GM23248 (cell line): ENCODE results near the gene SIK3. TPM values are rescaled to one million over a fixed set of nuclear protein-coding genes. Genes with fewer than 3 reads are reported as not detected.
A peak's percentile ranks its signal among the peaks of the same experiment; 100 is the strongest.

Experiments
- DNase-seq: peaks from one replicate; pipeline ENCODE4 v3.0.0-alpha.2; 2015
- H2AFZ ChIP-seq: fragments of 200-600 bp; sonication (generic); 2 replicates; pipeline ENCODE4 v1.6.1; 2016; ENCODE audit warnings: antibody characterized with exemption
- H3F3A ChIP-seq: fragments of 200-600 bp; sonication (generic); 2 replicates; pipeline ENCODE4 v1.6.1; 2016; ENCODE audit warnings: mild to moderate bottlenecking, antibody characterized with exemption, mixed run types; ENCODE audit not compliant: insufficient read depth
- H3K27ac ChIP-seq: fragments of 200-600 bp; sonication (generic); 2 replicates; pipeline ENCODE4 v1.5.1; 2016; ENCODE audit warnings: mild to moderate bottlenecking
- H3K27me3 ChIP-seq: fragments of 200-600 bp; sonication (generic); replicated peaks from 2 replicates; pipeline ENCODE4 v1.6.1; 2016; ENCODE audit warnings: mild to moderate bottlenecking; ENCODE audit not compliant: insufficient read depth
- H3K36me3 ChIP-seq: fragments of 200-600 bp; sonication (generic); 2 replicates; pipeline ENCODE4 v1.6.1; 2016; ENCODE audit warnings: low read depth, mild to moderate bottlenecking
- H3K4me1 ChIP-seq: fragments of 200-600 bp; sonication (generic); 2 replicates; pipeline ENCODE4 v1.6.1; 2016; ENCODE audit warnings: mild to moderate bottlenecking; ENCODE audit not compliant: insufficient read depth
- H3K4me2 ChIP-seq: fragments of 200-600 bp; sonication (generic); one replicate; pipeline ENCODE4 v1.6.1; 2016; ENCODE audit warnings: mild to moderate bottlenecking; ENCODE audit not compliant: unreplicated experiment
- H3K4me3 ChIP-seq: fragments of 200-600 bp; sonication (generic); 2 replicates; pipeline ENCODE4 v1.5.1; 2016; ENCODE audit warnings: mild to moderate bottlenecking
- H3K79me2 ChIP-seq: fragments of 200-600 bp; sonication (generic); 2 replicates; pipeline ENCODE4 v1.6.1; 2016; ENCODE audit warnings: mild to moderate bottlenecking; ENCODE audit not compliant: insufficient read depth
- H3K9ac ChIP-seq: fragments of 200-600 bp; sonication (generic); 2 replicates; pipeline ENCODE4 v1.6.1; 2016; ENCODE audit warnings: mild to moderate bottlenecking
- H3K9me2 ChIP-seq: fragments of 200-600 bp; sonication (generic); 2 replicates; pipeline ENCODE4 v1.6.1; 2016; ENCODE audit warnings: mixed run types, mild to moderate bottlenecking, moderate library complexity; ENCODE audit not compliant: insufficient read depth
- H3K9me3 ChIP-seq: fragments of 200-600 bp; sonication (generic); one replicate; pipeline ENCODE4 v1.6.1; 2017; ENCODE audit warnings: low read depth
- H4K20me1 ChIP-seq: fragments of 200-600 bp; sonication (generic); 2 replicates; pipeline ENCODE4 v1.6.0; 2016; ENCODE audit not compliant: insufficient read depth
- EZH2 ChIP-seq: fragments of 200-600 bp; sonication (generic); IDR thresholded peaks from 2 replicates; pipeline ENCODE4 v1.6.1; 2018; ENCODE audit warnings: antibody characterized with exemption, mild to moderate bottlenecking; ENCODE audit not compliant: insufficient read depth, poor library complexity, severe bottlenecking
- EZH2phosphoT487 ChIP-seq: fragments of 200-600 bp; sonication (generic); IDR thresholded peaks from 2 replicates; pipeline ENCODE4 v1.6.1; 2018; ENCODE audit warnings: antibody characterized with exemption, moderate library complexity, mild to moderate bottlenecking, low read depth; ENCODE audit not compliant: insufficient read depth
- WGBS, 2 experiments: methylation state at CpG; one replicate each; pipeline ENCODE4 v1.1.6; 2015 to 2017; ENCODE audit warnings: low lambda C conversion rate in 2 of 2, low coverage in 1 of 2; ENCODE audit errors: missing lambda C conversion rate in 2 of 2; 5-methylcytosine and 5-hydroxymethylcytosine counted together
- in situ Hi-C: fragments of 300-500 bp; cut with MboI; formaldehyde crosslinking; loops from 2 replicates; pipeline ENCODE4 v1.15.0; 2020
- polyA plus RNA-seq: library from polyadenylated mRNA; unstranded; fragments of >200 nt; fragmentation: Nextera tagmentation; extraction: Ambion mirVana; gene quantifications from 2 replicates; pipeline ENCODE4 v1.2.1, GENCODE V29; 2016
- total RNA-seq: library from RNA; depleted of rRNA; stranded (reverse); fragments of >200 nt; shearing (Covaris generic); gene quantifications from 2 replicates; pipeline ENCODE4 v1.2.3, GENCODE V29; 2014

SIK3 gene
- total and polyA plus RNA-seq, 2 experiments from 2014 or later: 4.2 to 15.5 TPM

GRCh38 chr11:116869610-116870009, 228.6 kb downstream of the SIK3 start:
- Histone ChIP-seq H2AFZ (no peak overlapping the region), H3K27me3 (no peaks in the 10 kb centered on the region), H3K9ac (no peak overlapping the region), H3K9me3 (no peaks in the 10 kb centered on the region), H3K4me3 (no peak overlapping the region), H3K4me1 (peaks cover 63% of the 10 kb centered on the region), H3K36me3 (no peaks in the 10 kb centered on the region), H4K20me1 (no peaks in the 10 kb centered on the region), H3K79me2 (no peaks in the 10 kb centered on the region), H3F3A (peaks cover 60% of the 10 kb centered on the region), H3K9me2 (no peaks in the 10 kb centered on the region), H3K4me2 (no peak overlapping the region), H3K27ac (no peak overlapping the region)
- WGBS, 2 experiments: 97 to 98% methylated on average over 4 of the region's 4 CpGs
- in situ Hi-C loops: loop anchor here (10.0 kb wide), 1 partner anchor 235 kb away; no protein-coding TSS in a partner anchor
- DNase-seq: no peak
- TF ChIP-seq EZH2 (no peak), EZH2phosphoT487 (no peak)

DNA sequence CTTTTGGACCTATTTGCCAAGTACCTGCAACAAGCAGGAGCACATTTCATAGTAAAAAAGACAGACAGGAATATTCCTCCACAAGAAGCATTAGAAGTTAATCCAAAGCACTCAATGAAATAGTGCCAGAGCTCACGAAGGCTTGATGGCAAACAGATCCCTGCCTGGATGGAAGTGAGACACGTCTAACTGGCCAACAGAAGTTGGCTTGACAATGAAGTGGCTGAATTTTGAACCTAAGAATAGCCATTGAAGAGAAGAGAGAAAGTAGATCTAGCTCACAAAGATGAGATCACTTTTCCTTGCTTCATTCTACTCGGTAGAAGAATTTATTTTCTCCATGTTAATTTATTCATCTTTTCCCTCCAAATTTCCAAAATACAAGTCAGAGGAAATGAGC, 230.2 kb downstream of the SIK3 start:
- Histone ChIP-seq H4K20me1 (no peaks in the 10 kb centered on the region), H3K79me2 (no peaks in the 10 kb centered on the region), H3K27me3 (no peaks in the 10 kb centered on the region), H3K9me3 (no peaks in the 10 kb centered on the region), H3K9me2 (no peaks in the 10 kb centered on the region), H3K4me2 (no peak overlapping the region), H3F3A (peaks cover 59% of the 10 kb centered on the region), H3K4me1 (peaks cover 70% of the 10 kb centered on the region), H3K9ac (no peak overlapping the region), H3K27ac (no peak overlapping the region), H2AFZ (no peak overlapping the region), H3K4me3 (no peak overlapping the region), H3K36me3 (no peaks in the 10 kb centered on the region)
- 72 to 75% methylated on average over 3 of the region's 3 CpGs for WGBS, 2 experiments
- no peak for TF ChIP-seq EZH2
- TF ChIP-seq EZH2phosphoT487: no peak
- in situ Hi-C loops: no loop called here
- DNase-seq: no peak

- TF ChIP-seq EZH2: no peak
- no peak for TF ChIP-seq EZH2phosphoT487
- Histone ChIP-seq H3K27me3 (no peaks in the 10 kb centered on the region), H3K79me2 (no peaks in the 10 kb centered on the region), H2AFZ (no peak overlapping the region), H3F3A (peaks cover 61% of the 10 kb centered on the region), H3K4me1 (peaks cover 74% of the 10 kb centered on the region), H3K4me2 (no peak overlapping the region), H3K4me3 (no peak overlapping the region), H3K27ac (no peak overlapping the region; the same call in 1 of the 2 replicates), H3K9me2 (no peaks in the 10 kb centered on the region), H3K9ac (no peak overlapping the region), H3K9me3 (no peaks in the 10 kb centered on the region), H4K20me1 (no peaks in the 10 kb centered on the region), H3K36me3 (no peaks in the 10 kb centered on the region)
- in situ Hi-C loops: no loop called here
- DNase-seq: no peak
- WGBS, 2 experiments: 86 to 87% methylated on average over 11 of the region's 11 CpGs
Observed at GRCh38 chr11:116867619-116868018, 230.6 kb downstream of the SIK3 start.

GRCh38 chr11:116866804-116867455, 231.3 kb downstream of the SIK3 start:
- H3K36me3 ChIP-seq: no peaks in the 10 kb centered on the region
- H3K27ac ChIP-seq: peak overlapping the region; percentile 81
- H4K20me1 ChIP-seq: no peaks in the 10 kb centered on the region
- in situ Hi-C loops: no loop called here
- no peaks in the 10 kb centered on the region for H3K27me3 ChIP-seq
- no peak overlapping the region for H3K4me3 ChIP-seq
- no peaks in the 10 kb centered on the region for H3K9me2 ChIP-seq
- no peak overlapping the region for H3K4me2 ChIP-seq
- H3F3A ChIP-seq: peaks cover 64% of the 10 kb centered on the region
- no peak overlapping the region for H3K9ac ChIP-seq
- no peaks in the 10 kb centered on the region for H3K79me2 ChIP-seq
- no peaks in the 10 kb centered on the region for H3K9me3 ChIP-seq
- H2AFZ ChIP-seq: no peak overlapping the region
- no peak for TF ChIP-seq EZH2
- no peak for TF ChIP-seq EZH2phosphoT487
- WGBS, 2 experiments: 58 to 61% methylated on average over 6 of the region's 6 CpGs
- peak; percentile 51 for DNase-seq
- peaks cover 77% of the 10 kb centered on the region for H3K4me1 ChIP-seq

DNA sequence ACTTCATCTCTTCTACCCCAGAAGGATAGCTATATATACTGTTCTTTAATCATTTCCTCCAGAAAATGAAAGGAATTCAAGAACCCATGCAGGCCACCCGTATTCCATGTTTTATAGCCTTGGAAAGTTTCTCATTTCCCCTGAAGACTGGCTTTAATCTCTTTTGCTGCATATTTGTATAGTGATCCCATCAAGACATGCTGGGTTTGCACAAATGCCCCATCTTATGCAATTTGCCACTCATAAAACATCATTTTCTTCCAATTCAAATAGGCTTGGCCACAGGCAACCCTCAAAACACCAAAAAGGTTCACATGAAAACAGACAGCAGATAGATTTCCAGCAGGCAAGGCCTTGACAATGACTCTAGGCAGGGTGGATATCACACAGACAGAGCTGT, 232.5 kb downstream of the SIK3 start:
- H3K27ac ChIP-seq: peak overlapping the region; percentile 81
- no peaks in the 10 kb centered on the region for H4K20me1 ChIP-seq
- no peaks in the 10 kb centered on the region for H3K9me2 ChIP-seq
- H2AFZ ChIP-seq: no peak overlapping the region
- H3F3A ChIP-seq: peaks cover 65% of the 10 kb centered on the region
- H3K4me2 ChIP-seq: peak overlapping the region; percentile 29
- H3K9ac ChIP-seq: peak overlapping the region; percentile 25; the same call in 1 of the 2 replicates
- H3K4me3 ChIP-seq: no peak overlapping the region
- H3K9me3 ChIP-seq: no peaks in the 10 kb centered on the region
- H3K79me2 ChIP-seq: no peaks in the 10 kb centered on the region
- H3K36me3 ChIP-seq: no peaks in the 10 kb centered on the region; the same call in 1 of the 2 replicates
- no peaks in the 10 kb centered on the region for H3K27me3 ChIP-seq
- TF ChIP-seq EZH2phosphoT487 (no peak), EZH2 (no peak)
- peak; percentile 70 for DNase-seq
- 4 to 13% methylated on average over 1 of the region's 1 CpG for WGBS, 2 experiments
- in situ Hi-C loops: no loop called here
- H3K4me1 ChIP-seq: peaks cover 78% of the 10 kb centered on the region
